ENCODE data around the gene LAG3. TPM values are rescaled to one million over a fixed set of nuclear protein-coding genes. Genes with fewer than 3 reads are reported as not detected.
A peak's percentile ranks its signal among the peaks of the same experiment; 100 is the strongest.

LAG3 gene
- total RNA-seq, 1 donor from 2014 or later, result 215 TPM

DNA sequence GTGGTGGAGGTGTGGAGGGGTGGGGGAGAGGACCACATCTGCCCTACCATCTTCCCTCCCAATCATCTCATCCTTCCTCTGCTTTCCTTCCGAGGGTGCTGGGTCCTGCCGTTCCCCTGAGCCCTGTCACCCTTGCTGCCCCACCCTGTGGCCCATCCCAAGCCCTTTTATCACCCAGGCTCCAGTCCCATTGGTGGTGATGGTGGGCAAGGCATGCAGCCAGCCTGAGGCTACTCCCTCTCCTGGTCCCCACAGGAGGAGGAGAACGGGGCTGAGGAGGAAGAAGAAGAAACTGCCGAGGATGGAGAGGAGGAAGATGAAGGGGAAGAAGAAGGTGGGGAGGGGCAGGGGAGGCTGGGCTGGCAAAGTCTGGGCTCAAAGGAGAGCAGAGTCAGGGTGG lies 2.7 kb upstream of the LAG3 start:
- Mint-ChIP-seq H3K27ac (no peak overlapping the region), H3K27me3 (ENCODE audit: low read depth) (peaks cover 6% of the 10 kb centered on the region), H3K36me3 (ENCODE audit: low read depth) (peaks cover 55% of the 10 kb centered on the region), H3K4me3 (ENCODE audit: low read depth) (no peak overlapping the region), H3K4me1 (ENCODE audit: low read depth) (peaks cover 53% of the 10 kb centered on the region), H3K9me3 (no peaks in the 10 kb centered on the region)
- intact Hi-C loops (cut with micrococcal nuclease), result loop anchor here (5.0 kb wide), 2 partner anchors 47 to 58 kb away; partner anchors contain the start of genes COPS7A and P3H3
- no peak for DNase-seq (ENCODE audit: low spot score)

- Mint-ChIP-seq H3K27ac (no peak overlapping the region), H3K4me1 (ENCODE audit: low read depth) (peaks cover 55% of the 10 kb centered on the region), H3K9me3 (no peaks in the 10 kb centered on the region), H3K36me3 (ENCODE audit: low read depth) (peaks cover 59% of the 10 kb centered on the region), H3K4me3 (ENCODE audit: low read depth) (no peak overlapping the region), H3K27me3 (ENCODE audit: low read depth) (peaks cover 4% of the 10 kb centered on the region)
- DNase-seq (ENCODE audit: low spot score), result no peak
- intact Hi-C loops (cut with micrococcal nuclease), result loop anchor here (5.0 kb wide), 1 partner anchor 48 kb away; the partner anchor contains the start of gene COPS7A
Measured at GRCh38 chr12:6770094-6770493, 2.2 kb upstream of the LAG3 start.

DNA sequence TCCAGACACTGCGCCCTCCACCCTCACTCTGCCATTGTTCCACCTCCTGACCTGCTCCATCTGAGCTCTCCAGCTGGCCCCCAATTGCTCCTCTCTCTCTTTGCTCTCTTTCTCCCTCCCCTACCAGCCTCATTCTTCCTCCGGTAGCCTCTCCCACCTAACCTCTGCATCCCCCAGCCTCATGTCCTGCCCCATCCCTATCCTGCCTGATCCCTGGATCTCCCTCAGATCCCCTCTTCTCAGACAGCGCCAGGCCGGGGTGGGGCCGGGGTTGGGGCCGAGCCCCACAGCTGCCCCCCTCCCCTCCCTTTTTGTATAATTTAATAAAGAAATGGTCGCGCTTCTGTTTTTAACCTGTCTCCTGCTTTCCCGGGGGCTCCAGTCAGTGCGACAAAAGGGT lies 1.7 kb upstream of the LAG3 start:
- H3K36me3 Mint-ChIP-seq (ENCODE audit: low read depth), result peaks cover 64% of the 10 kb centered on the region
- H3K4me3 Mint-ChIP-seq (ENCODE audit: low read depth), result peak overlapping the region; percentile 41
- H3K27me3 Mint-ChIP-seq (ENCODE audit: low read depth), result no peaks in the 10 kb centered on the region
- peak overlapping the region; percentile 90 for H3K27ac Mint-ChIP-seq
- H3K9me3 Mint-ChIP-seq, result no peaks in the 10 kb centered on the region
- DNase-seq (ENCODE audit: low spot score), result no peak
- intact Hi-C loops (cut with micrococcal nuclease), result loop anchor here (5.0 kb wide), 1 partner anchor 48 kb away; the partner anchor contains the start of gene COPS7A
- peaks cover 55% of the 10 kb centered on the region for H3K4me1 Mint-ChIP-seq (ENCODE audit: low read depth)

GRCh38 chr12:6771091-6771495 lies 1.2 kb upstream of the LAG3 start:
- H3K27me3 Mint-ChIP-seq (ENCODE audit: low read depth), result no peaks in the 10 kb centered on the region
- no peaks in the 10 kb centered on the region for H3K9me3 Mint-ChIP-seq
- peak overlapping the region; percentile 81 for H3K4me3 Mint-ChIP-seq (ENCODE audit: low read depth)
- peaks cover 69% of the 10 kb centered on the region for H3K36me3 Mint-ChIP-seq (ENCODE audit: low read depth)
- H3K4me1 Mint-ChIP-seq (ENCODE audit: low read depth), result peaks cover 57% of the 10 kb centered on the region
- H3K27ac Mint-ChIP-seq, result peak overlapping the region; percentile 90
- intact Hi-C loops (cut with micrococcal nuclease), result loop anchor here (5.0 kb wide), 1 partner anchor 49 kb away; the partner anchor contains the start of gene COPS7A
- no peak for DNase-seq (ENCODE audit: low spot score)

- Mint-ChIP-seq H3K36me3 (ENCODE audit: low read depth) (peaks cover 75% of the 10 kb centered on the region), H3K4me1 (ENCODE audit: low read depth) (peaks cover 63% of the 10 kb centered on the region), H3K27me3 (ENCODE audit: low read depth) (no peaks in the 10 kb centered on the region), H3K27ac (peak overlapping the region; percentile 90), H3K9me3 (no peaks in the 10 kb centered on the region), H3K4me3 (ENCODE audit: low read depth) (peak overlapping the region; percentile 81)
- DNase-seq (ENCODE audit: low spot score), result no peak
- intact Hi-C loops (cut with micrococcal nuclease), result loop anchor here (1.0 to 5.0 kb wide), 3 partner anchors 7 to 49 kb away; partner anchors contain the start of gene COPS7A
Measured at GRCh38 chr12:6771509-6772330, 600 bp upstream of the LAG3 start.

GRCh38 chr12:6772726-6773589 lies 638 bp downstream of the LAG3 start:
- H3K27me3 Mint-ChIP-seq (ENCODE audit: low read depth), result no peaks in the 10 kb centered on the region
- intact Hi-C loops (cut with micrococcal nuclease), result loop anchor here (1.0 to 5.0 kb wide), 3 partner anchors 7 to 51 kb away; partner anchors contain the start of gene COPS7A
- H3K36me3 Mint-ChIP-seq (ENCODE audit: low read depth), result peaks cover 82% of the 10 kb centered on the region
- peak overlapping the region; percentile 81 for H3K4me3 Mint-ChIP-seq (ENCODE audit: low read depth)
- H3K9me3 Mint-ChIP-seq, result no peaks in the 10 kb centered on the region
- H3K4me1 Mint-ChIP-seq (ENCODE audit: low read depth), result peaks cover 66% of the 10 kb centered on the region
- DNase-seq (ENCODE audit: low spot score), result no peak
- peak overlapping the region; percentile 90 for H3K27ac Mint-ChIP-seq

DNA sequence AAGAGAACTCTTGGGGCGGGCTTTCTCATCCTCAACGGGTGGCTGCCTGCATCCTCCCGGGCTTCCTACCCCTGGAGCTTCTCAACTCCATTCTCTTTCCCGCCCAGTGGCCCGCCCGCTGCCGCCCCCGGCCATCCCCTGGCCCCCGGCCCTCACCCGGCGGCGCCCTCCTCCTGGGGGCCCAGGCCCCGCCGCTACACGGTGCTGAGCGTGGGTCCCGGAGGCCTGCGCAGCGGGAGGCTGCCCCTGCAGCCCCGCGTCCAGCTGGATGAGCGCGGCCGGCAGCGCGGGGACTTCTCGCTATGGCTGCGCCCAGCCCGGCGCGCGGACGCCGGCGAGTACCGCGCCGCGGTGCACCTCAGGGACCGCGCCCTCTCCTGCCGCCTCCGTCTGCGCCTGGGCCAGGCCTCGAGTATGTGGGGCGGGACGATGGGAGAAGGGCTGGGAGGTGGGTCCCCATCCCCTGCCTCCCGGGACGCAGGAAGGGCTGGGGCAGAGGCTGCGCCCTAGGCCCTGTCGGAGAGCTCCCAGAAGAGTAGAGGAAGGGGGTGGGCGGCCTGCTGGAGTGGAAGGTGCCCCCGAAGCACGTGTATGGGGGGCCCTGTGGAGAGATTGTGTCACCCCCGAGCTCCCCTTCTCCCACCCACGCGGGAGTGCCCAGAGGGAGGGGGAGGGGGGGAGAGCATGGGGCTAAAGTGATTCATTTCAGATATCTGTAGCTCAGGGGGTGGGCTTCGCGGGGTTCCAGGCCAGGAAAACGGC lies 1.5 kb downstream of the LAG3 start:
- peaks cover 67% of the 10 kb centered on the region for H3K4me1 Mint-ChIP-seq (ENCODE audit: low read depth)
- H3K9me3 Mint-ChIP-seq, result no peaks in the 10 kb centered on the region
- no peak for DNase-seq (ENCODE audit: low spot score)
- H3K27ac Mint-ChIP-seq, result peak overlapping the region; percentile 67
- peak overlapping the region; percentile 81 for H3K4me3 Mint-ChIP-seq (ENCODE audit: low read depth)
- H3K36me3 Mint-ChIP-seq (ENCODE audit: low read depth), result peaks cover 83% of the 10 kb centered on the region
- H3K27me3 Mint-ChIP-seq (ENCODE audit: low read depth), result no peaks in the 10 kb centered on the region
- intact Hi-C loops (cut with micrococcal nuclease), result loop anchor here (5.0 kb wide), 1 partner anchor 51 kb away; the partner anchor contains the start of gene COPS7A

DNA sequence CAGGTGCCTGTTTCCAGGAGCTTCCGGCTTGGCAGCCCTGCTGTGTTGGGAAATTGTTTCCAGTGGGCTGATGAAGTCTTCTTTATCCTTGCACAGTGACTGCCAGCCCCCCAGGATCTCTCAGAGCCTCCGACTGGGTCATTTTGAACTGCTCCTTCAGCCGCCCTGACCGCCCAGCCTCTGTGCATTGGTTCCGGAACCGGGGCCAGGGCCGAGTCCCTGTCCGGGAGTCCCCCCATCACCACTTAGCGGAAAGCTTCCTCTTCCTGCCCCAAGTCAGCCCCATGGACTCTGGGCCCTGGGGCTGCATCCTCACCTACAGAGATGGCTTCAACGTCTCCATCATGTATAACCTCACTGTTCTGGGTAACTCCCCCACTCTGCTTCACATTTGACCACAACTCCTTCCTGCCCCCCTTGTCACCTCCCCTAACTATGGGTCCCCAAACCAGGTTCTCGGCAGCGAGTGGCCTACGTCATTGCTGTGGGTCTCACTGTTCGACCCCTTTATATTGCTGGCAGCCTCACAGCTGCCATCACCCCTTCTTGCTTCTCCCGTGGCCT lies 2.3 kb downstream of the LAG3 start:
- no peak for DNase-seq (ENCODE audit: low spot score)
- peak overlapping the region; percentile 78 for H3K4me3 Mint-ChIP-seq (ENCODE audit: low read depth)
- intact Hi-C loops (cut with micrococcal nuclease), result loop anchor here (5.0 kb wide), 1 partner anchor 52 kb away; the partner anchor contains the start of gene COPS7A
- peak overlapping the region; percentile 65 for H3K27ac Mint-ChIP-seq
- H3K9me3 Mint-ChIP-seq, result no peaks in the 10 kb centered on the region
- H3K36me3 Mint-ChIP-seq (ENCODE audit: low read depth), result peaks cover 76% of the 10 kb centered on the region
- no peaks in the 10 kb centered on the region for H3K27me3 Mint-ChIP-seq (ENCODE audit: low read depth)
- H3K4me1 Mint-ChIP-seq (ENCODE audit: low read depth), result peaks cover 69% of the 10 kb centered on the region

DNA sequence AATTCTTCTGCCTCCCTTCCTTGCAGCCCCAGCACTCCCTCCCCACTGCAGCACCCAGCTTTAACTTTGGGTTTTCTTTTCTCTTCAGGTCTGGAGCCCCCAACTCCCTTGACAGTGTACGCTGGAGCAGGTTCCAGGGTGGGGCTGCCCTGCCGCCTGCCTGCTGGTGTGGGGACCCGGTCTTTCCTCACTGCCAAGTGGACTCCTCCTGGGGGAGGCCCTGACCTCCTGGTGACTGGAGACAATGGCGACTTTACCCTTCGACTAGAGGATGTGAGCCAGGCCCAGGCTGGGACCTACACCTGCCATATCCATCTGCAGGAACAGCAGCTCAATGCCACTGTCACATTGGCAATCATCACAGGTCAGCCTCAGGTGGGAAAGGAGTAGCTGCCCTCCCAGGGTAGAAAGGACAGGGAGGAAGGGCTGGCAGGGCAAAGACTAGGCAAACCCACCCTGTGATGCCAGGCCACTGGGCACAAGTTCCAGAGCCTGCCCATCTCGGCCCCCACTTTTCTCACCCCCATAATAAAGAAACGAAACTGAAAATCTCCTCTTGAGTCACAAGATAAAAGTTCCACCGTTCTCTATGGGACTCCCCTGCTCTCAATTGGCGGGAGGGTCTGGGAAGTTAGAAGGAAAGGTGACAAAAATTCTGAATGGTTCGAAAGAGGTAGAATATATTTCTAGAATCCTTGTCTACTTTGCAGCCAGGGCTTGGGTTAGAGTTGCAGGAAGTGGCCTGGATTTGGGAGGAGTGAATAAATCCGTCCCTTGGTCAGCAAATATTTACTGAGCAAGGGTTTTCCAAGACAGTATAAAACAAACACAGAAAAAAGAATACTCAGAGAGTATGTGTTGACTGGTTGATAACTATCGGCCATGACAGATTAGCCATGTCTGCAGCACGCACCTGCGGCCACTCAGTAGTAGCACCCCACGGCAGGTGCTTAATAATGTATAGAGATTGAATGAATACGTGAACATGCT lies 3.2 kb downstream of the LAG3 start:
- Mint-ChIP-seq H3K4me3 (ENCODE audit: low read depth) (peak overlapping the region; percentile 78), H3K36me3 (ENCODE audit: low read depth) (peaks cover 68% of the 10 kb centered on the region), H3K27ac (peak overlapping the region; percentile 54), H3K9me3 (no peaks in the 10 kb centered on the region), H3K27me3 (ENCODE audit: low read depth) (no peaks in the 10 kb centered on the region), H3K4me1 (ENCODE audit: low read depth) (peaks cover 73% of the 10 kb centered on the region)
- DNase-seq (ENCODE audit: low spot score), result no peak
- intact Hi-C loops (cut with micrococcal nuclease), result no loop called here

- no peak overlapping the region for H3K4me3 Mint-ChIP-seq (ENCODE audit: low read depth)
- DNase-seq (ENCODE audit: low spot score), result no peak
- H3K27ac Mint-ChIP-seq, result no peak overlapping the region
- intact Hi-C loops (cut with micrococcal nuclease), result no loop called here
- no peaks in the 10 kb centered on the region for H3K9me3 Mint-ChIP-seq
- H3K4me1 Mint-ChIP-seq (ENCODE audit: low read depth), result peaks cover 68% of the 10 kb centered on the region
- peaks cover 52% of the 10 kb centered on the region for H3K36me3 Mint-ChIP-seq (ENCODE audit: low read depth)
- H3K27me3 Mint-ChIP-seq (ENCODE audit: low read depth), result no peaks in the 10 kb centered on the region
Measured at GRCh38 chr12:6777386-6777785, 5.1 kb downstream of the LAG3 start.

DNA sequence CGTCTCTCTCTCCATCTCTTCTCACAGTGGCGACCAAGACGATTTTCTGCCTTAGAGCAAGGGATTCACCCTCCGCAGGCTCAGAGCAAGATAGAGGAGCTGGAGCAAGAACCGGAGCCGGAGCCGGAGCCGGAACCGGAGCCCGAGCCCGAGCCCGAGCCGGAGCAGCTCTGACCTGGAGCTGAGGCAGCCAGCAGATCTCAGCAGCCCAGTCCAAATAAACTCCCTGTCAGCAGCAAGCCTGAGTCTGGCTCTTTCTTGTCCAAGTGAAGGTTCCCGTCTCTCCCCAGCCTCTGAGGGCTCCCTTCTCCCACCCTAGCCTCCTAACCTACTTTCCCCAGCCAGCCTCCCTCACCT lies 5.9 kb downstream of the LAG3 start:
- peaks cover 51% of the 10 kb centered on the region for H3K36me3 Mint-ChIP-seq (ENCODE audit: low read depth)
- H3K27ac Mint-ChIP-seq, result peak overlapping the region; percentile 66
- H3K27me3 Mint-ChIP-seq (ENCODE audit: low read depth), result no peaks in the 10 kb centered on the region

More for the DNA sequence above, 5.9 kb downstream of the LAG3 start:
- peaks cover 74% of the 10 kb centered on the region for H3K4me1 Mint-ChIP-seq (ENCODE audit: low read depth)
- no peaks in the 10 kb centered on the region for H3K9me3 Mint-ChIP-seq
- intact Hi-C loops (cut with micrococcal nuclease), result loop anchor here (2.0 kb wide), 1 partner anchor 13 kb away; no protein-coding TSS in a partner anchor
- DNase-seq (ENCODE audit: low spot score), result no peak
- H3K4me3 Mint-ChIP-seq (ENCODE audit: low read depth), result peak overlapping the region; percentile 71

Data from activated T-helper 2 cell treated with anti-CD3 and anti-CD28 coated beads, Interferon-gamma antibody, Interleukin-2, Interleukin-4, amounts not matched to agents 10 μg/mL and 5 μg/mL and 100 μg/mL, durations not matched to agents 14 hours and 24 hours and 36 hours (primary cell).